ENCODE results near the gene KCNQ1. TPM values are rescaled to one million over a fixed set of nuclear protein-coding genes. Genes with fewer than 3 reads are reported as not detected.

Gene KCNQ1
- total and polyA plus RNA-seq, 2 donors (not counting 1 experiment from before 2014, with no cell fraction given), result 21.5 to 28.8 TPM

DNA sequence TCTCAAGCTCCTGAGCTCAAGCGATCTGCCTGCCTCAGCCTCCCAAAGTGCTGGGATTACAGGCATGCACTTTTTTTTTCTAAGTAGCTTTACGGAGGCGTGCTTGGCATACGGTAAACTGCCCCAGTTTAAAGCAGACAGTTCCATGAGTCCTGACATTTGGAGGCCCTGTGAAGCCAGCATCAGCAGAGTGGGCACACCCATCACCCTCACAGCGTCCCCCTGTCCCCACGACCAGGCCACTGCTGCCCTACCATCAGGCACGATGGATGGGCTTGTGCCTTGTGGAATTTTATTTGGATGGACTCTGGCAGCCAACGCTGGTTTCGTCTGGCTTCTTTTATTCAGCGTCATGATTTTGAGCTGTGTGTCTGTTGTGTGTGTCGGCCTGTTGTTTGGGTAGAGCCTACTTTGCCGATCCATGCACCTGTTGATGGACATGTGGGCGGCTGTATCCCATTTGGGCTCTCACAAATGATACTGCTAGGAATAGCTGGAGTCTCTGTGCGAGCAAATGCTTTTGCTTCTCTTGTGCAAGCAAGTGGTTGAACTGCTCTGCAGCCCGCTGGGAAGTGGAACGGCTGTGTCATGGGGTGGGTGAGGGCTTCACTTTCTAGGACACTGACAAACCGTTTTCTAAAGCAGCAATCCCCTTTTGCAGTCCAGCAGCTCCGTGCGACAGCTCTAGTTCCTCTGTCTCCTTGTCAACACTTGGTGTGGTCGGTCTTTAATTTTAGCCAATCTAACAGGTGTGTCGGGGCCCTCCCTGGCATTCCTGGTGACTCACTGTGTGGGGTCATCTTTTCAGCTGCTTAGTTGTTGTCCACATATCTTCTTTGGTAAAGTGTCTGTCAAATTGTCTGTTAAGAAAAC, 23.8 kb downstream of the KCNQ1 start:
- H3K79me2 ChIP-seq (ENCODE audit: control insufficient read depth, insufficient read depth, low read length), result peaks cover 71% of the 10 kb centered on the region
- Mint-ChIP-seq H3K27ac (no peak overlapping the region), H3K4me3 (peak overlapping the region; percentile 11), H3K4me1 (peaks cover 42% of the 10 kb centered on the region), H3K27me3 (no peaks in the 10 kb centered on the region), H3K9me3 (ENCODE audit: insufficient read depth) (no peaks in the 10 kb centered on the region)
- ATAC-seq (ENCODE audit: low read depth) (no peak), DNase-seq (no peak)
- H4K20me1 ChIP-seq (ENCODE audit: control insufficient read depth, insufficient read depth, low read length, poor library complexity, severe bottlenecking), result peaks cover 84% of the 10 kb centered on the region
- no peaks in the 10 kb centered on the region for H3K36me3 ChIP-seq (replicated peaks in 1 of 2; ENCODE audit: control extremely low read depth in 1 of 2, control insufficient read depth in 1 of 2, extremely low read depth in 1 of 2, insufficient read depth in 2 of 2, low read length in 1 of 2)
- H3K4me3 ChIP-seq (ENCODE audit: control extremely low read depth in 1 of 5, extremely low read depth in 1 of 5, insufficient read depth in 1 of 5, low read depth in 2 of 5, low read length in 4 of 5), result no peak overlapping the region
- no peaks in the 10 kb centered on the region for H3K9me3 ChIP-seq (ENCODE audit: control extremely low read depth in 1 of 3, control insufficient read depth in 2 of 3, insufficient read depth in 1 of 3, low read length in 2 of 3)
- no peak overlapping the region for H3K4me2 ChIP-seq (replicated peaks; ENCODE audit: low read depth, low read length, poor library complexity, severe bottlenecking)
- no peaks in the 10 kb centered on the region for H3K27me3 ChIP-seq (replicated peaks in 1 of 4; ENCODE audit: control extremely low read depth in 1 of 4, control insufficient read depth in 3 of 4, insufficient read depth in 4 of 4, low read length in 3 of 4)
- H3K4me1 ChIP-seq (ENCODE audit: control insufficient read depth in 2 of 2, insufficient read depth in 2 of 2, low read length in 2 of 2), result peaks cover 30 to 42% of the 10 kb centered on the region in 2 donors
- no peak overlapping the region for H3K9ac ChIP-seq (ENCODE audit: low read length)
- WGBS (ENCODE audit: insufficient coverage), result 98% methylated on average over 17 of the region's 21 CpGs
- intact Hi-C loops (cut with micrococcal nuclease), result no loop called here
- CTCF ChIA-PET, result no interaction called here
- TF ChIP-seq, protein P1, sequence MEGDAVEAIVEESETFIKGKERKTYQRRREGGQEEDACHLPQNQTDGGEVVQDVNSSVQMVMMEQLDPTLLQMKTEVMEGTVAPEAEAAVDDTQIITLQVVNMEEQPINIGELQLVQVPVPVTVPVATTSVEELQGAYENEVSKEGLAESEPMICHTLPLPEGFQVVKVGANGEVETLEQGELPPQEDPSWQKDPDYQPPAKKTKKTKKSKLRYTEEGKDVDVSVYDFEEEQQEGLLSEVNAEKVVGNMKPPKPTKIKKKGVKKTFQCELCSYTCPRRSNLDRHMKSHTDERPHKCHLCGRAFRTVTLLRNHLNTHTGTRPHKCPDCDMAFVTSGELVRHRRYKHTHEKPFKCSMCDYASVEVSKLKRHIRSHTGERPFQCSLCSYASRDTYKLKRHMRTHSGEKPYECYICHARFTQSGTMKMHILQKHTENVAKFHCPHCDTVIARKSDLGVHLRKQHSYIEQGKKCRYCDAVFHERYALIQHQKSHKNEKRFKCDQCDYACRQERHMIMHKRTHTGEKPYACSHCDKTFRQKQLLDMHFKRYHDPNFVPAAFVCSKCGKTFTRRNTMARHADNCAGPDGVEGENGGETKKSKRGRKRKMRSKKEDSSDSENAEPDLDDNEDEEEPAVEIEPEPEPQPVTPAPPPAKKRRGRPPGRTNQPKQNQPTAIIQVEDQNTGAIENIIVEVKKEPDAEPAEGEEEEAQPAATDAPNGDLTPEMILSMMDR (IDR thresholded peaks at IDR 0.05), result no peak
- TF ChIP-seq EZH2 (IDR thresholded peaks at IDR 0.05; ENCODE audit: borderline replicate concordance, insufficient read depth, low read depth, low read length, poor library complexity, severe bottlenecking), result no peak
- no peak overlapping the region for H3K27ac ChIP-seq (ENCODE audit: low read length in 2 of 2)
- no peak overlapping the region for H2AFZ ChIP-seq (ENCODE audit: insufficient read depth, low read depth, low read length, poor library complexity, severe bottlenecking)
- POLR2A ChIA-PET, result no interaction called here

DNA sequence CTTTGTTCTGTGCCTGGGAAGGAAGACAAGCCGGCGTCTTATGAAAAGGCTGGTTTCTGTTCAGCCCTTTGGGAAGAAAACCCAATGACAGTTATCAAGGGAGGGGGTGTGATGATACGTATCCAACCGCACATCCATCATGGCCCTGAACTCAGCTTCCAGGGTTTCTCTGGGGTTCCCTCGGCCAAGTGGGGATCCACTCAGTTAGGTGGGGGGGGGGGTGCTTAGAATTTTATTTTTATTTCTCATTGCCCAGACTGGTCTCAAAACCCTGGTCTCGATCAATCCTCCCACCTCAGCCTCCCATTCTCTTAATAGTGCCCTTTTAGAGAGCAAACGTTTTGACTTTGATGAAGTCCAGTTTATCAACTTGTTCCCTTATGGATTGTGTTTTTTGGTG, 25.7 kb downstream of the KCNQ1 start:
- peaks cover 30% of the 10 kb centered on the region for H3K4me1 Mint-ChIP-seq
- Histone ChIP-seq H3K4me2 (replicated peaks; ENCODE audit: low read depth, low read length, poor library complexity, severe bottlenecking) (no peak overlapping the region), H3K4me1 (ENCODE audit: control insufficient read depth in 2 of 2, insufficient read depth in 2 of 2, low read length in 2 of 2) (peaks cover 23 to 24% of the 10 kb centered on the region in 2 donors), H3K9me3 (ENCODE audit: control extremely low read depth in 1 of 3, control insufficient read depth in 2 of 3, insufficient read depth in 1 of 3, low read length in 2 of 3) (no peaks in the 10 kb centered on the region), H3K36me3 (replicated peaks in 1 of 2; ENCODE audit: control extremely low read depth in 1 of 2, control insufficient read depth in 1 of 2, extremely low read depth in 1 of 2, insufficient read depth in 2 of 2, low read length in 1 of 2) (no peaks in the 10 kb centered on the region), H3K4me3 (ENCODE audit: control extremely low read depth in 1 of 5, extremely low read depth in 1 of 5, insufficient read depth in 1 of 5, low read depth in 2 of 5, low read length in 4 of 5) (no peak overlapping the region), H3K27ac (ENCODE audit: low read length in 2 of 2) (no peak overlapping the region), H3K79me2 (ENCODE audit: control insufficient read depth, insufficient read depth, low read length) (peaks cover 61% of the 10 kb centered on the region), H3K27me3 (replicated peaks in 1 of 4; ENCODE audit: control extremely low read depth in 1 of 4, control insufficient read depth in 3 of 4, insufficient read depth in 4 of 4, low read length in 3 of 4) (no peaks in the 10 kb centered on the region), H2AFZ (ENCODE audit: insufficient read depth, low read depth, low read length, poor library complexity, severe bottlenecking) (no peak overlapping the region), H3K9ac (ENCODE audit: low read length) (no peak overlapping the region), H4K20me1 (ENCODE audit: control insufficient read depth, insufficient read depth, low read length, poor library complexity, severe bottlenecking) (peaks cover 87% of the 10 kb centered on the region)
- ChIA-PET POLR2A (no interaction called here), CTCF (no interaction called here)
- no peak overlapping the region for H3K27ac Mint-ChIP-seq
- intact Hi-C loops (cut with micrococcal nuclease), result no loop called here
- WGBS (ENCODE audit: insufficient coverage), result 97% methylated on average over 4 of the region's 7 CpGs
- ATAC-seq (ENCODE audit: low read depth) (no peak), DNase-seq (no peak)
- H3K9me3 Mint-ChIP-seq (ENCODE audit: insufficient read depth), result no peaks in the 10 kb centered on the region
- no peak overlapping the region for H3K4me3 Mint-ChIP-seq
- no peaks in the 10 kb centered on the region for H3K27me3 Mint-ChIP-seq
- TF ChIP-seq, protein P1 (IDR thresholded peaks at IDR 0.05), result no peak
- no peak for TF ChIP-seq EZH2 (IDR thresholded peaks at IDR 0.05; ENCODE audit: borderline replicate concordance, insufficient read depth, low read depth, low read length, poor library complexity, severe bottlenecking)

Data from B cell (primary cell).